Erythroblast (primary cell): ENCODE results near the gene RBBP4.

Source experiments
- GATA1 ChIP-seq: IDR thresholded peaks from 2 replicates; pipeline ENCODE4 v1.6.1; 2011; ENCODE audit warnings: low read depth, mild to moderate bottlenecking, control low read depth, low read length, moderate library complexity
- POLR2A ChIP-seq: IDR thresholded peaks from 2 replicates; pipeline ENCODE4 v1.6.1; 2011; ENCODE audit warnings: mild to moderate bottlenecking, low read length

DNA sequence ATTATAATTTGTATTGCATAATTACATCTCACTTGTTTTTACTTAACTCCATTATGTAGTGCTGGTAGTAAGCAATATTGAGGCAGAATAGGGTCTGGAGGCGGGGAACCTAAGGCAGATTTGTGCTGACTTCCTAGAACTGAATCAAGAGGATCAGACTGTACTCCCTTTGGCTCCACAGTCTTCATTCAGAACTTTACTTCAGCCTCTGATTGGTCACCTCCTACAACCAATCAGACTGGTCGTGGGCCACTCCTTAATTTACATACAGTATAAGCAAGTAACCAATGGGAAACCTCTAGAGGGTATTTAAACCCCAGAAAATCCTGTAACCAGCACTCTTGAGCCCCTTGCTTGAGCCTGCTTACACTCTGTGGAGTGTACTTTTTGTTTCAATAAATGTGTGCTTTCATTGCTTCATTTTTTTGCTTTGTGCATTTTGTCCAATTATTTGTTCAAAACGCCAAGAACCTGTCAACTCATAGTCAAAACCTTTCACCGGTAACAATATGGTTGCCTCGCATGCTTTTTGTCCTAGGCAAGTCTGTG lies 32.3 kb upstream of the RBBP4 start:
- no peak for TF ChIP-seq POLR2A
- TF ChIP-seq GATA1 = no peak
